Measurements from ENCODE around the gene CCNB3. TPM values are rescaled to one million over a fixed set of nuclear protein-coding genes. Genes with fewer than 3 reads are reported as not detected.

Gene CCNB3
- polyA plus RNA-seq, 1 of the 3 experiments (the other 2 are of a cell fraction): 1.8 TPM

DNA sequence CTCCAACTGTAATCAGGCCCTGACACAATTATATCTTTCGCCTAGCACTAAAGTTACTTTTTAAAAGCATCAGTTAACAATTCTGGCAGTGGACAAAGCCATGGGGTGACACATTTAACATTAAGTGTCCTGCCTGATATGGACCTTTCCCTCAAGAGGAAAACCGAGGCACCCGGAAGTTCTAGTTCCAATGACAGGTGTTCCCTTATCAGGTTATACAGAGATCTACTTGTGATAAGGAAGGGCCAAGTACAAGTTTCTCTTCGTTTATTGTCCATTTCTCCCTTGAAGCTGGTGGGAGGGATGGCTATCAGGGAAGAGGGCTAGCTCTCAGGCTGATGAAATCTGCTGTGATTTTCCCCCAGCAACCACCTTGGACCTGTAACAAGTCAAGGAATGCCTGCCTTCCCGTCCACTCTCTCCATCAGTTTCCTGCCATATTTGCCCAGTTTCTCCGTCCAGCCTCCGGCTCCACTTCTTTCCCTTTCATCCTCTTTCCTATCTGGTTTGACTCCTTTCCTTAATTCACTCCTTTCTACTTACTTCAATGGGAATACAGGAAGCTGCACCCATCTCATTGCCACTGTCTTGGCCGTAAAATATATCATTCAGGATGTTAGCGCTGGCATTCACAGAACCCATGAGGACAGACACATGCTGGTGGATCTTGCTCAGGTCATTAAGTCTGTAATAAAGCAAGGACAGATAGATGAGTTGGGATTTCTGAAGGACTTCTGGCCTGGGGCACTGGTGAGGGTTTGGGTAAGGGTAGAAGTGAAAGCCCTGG, 171.1 kb downstream of the CCNB3 start:
- H3K4me3 ChIP-seq (ENCODE audit: low read depth in 2 of 2, low read length in 1 of 2): no peak overlapping the region
- H3K36me3 ChIP-seq (replicated peaks in 1 of 2; ENCODE audit: control insufficient read depth in 1 of 2, insufficient read depth in 2 of 2, low read length in 1 of 2): no peaks in the 10 kb centered on the region
- H4K20me1 ChIP-seq (ENCODE audit: insufficient read depth): no peaks in the 10 kb centered on the region
- no peak overlapping the region for H2AFZ ChIP-seq (ENCODE audit: low read depth)
- POLR2A ChIA-PET: no interaction called here
- no peaks in the 10 kb centered on the region for H3K4me1 ChIP-seq (ENCODE audit: control insufficient read depth in 1 of 2, insufficient read depth in 2 of 2, low read depth in 1 of 2, low read length in 1 of 2)
- WGBS (ENCODE audit: low lambda C conversion rate): 10% methylated on average over 9 of the region's 9 CpGs
- CTCF ChIA-PET: no interaction called here
- H3K27ac ChIP-seq (ENCODE audit: low read depth in 2 of 2, low read length in 1 of 2): no peak overlapping the region
- H3K9ac ChIP-seq: no peak overlapping the region
- H3F3A ChIP-seq (replicated peaks; ENCODE audit: insufficient read depth): no peaks in the 10 kb centered on the region
- TF ChIP-seq TEAD4 (IDR thresholded peaks at IDR 0.05; ENCODE audit: borderline replicate concordance, insufficient read depth) (no peak), SMC3 (IDR thresholded peaks at IDR 0.05; ENCODE audit: low read depth, low read length) (no peak), JUND (IDR thresholded peaks at IDR 0.05) (no peak), FOXM1 (IDR thresholded peaks at IDR 0.05; ENCODE audit: low read depth) (no peak), GABPA (IDR thresholded peaks at IDR 0.05; ENCODE audit: low read depth) (no peak)
- H3K79me2 ChIP-seq (ENCODE audit: insufficient read depth): no peaks in the 10 kb centered on the region
- no peaks in the 10 kb centered on the region for H3K9me3 ChIP-seq
- no peaks in the 10 kb centered on the region for H3K9me2 ChIP-seq
- no peak overlapping the region for H3K4me2 ChIP-seq
- no peaks in the 10 kb centered on the region for H3K27me3 ChIP-seq (ENCODE audit: insufficient read depth)
- DNase-seq: no peak

DNA sequence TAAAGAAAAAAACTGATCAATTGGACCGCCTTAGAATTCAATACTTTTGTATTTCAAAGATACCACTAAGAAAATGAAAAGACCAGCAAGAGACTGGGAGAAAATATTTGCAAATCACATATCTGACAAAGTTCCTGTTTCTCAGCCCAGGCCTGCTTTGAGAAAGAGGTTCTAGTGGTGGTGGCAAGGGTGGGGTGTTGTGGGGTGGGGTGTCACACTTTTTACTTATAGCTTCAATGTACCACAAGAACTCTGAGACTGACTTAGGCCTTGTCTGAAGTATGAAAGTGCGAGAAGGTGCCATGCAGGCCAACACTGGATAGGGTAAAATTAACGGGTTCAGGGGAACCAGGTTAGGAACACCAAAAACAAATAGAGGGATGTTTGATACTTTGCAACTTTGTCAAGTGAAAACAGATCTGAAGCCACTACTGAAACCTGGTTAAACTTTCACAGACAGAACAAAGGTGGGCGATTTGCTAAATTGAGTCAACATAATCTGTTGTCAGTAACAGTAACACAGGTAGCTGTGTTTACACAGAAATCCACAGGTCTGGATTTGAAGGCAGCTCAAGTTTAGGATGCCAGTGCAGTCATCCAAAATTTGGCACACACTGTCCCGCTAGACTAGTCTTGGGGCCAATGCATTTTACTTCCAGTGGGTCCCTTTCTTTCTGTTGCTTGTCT, 177.3 kb downstream of the CCNB3 start:
- ChIA-PET CTCF (no interaction called here), POLR2A (no interaction called here)
- Histone ChIP-seq H3K27me3 (ENCODE audit: insufficient read depth) (no peaks in the 10 kb centered on the region; the same call in 1 of the 2 replicates), H3K79me2 (ENCODE audit: insufficient read depth) (no peaks in the 10 kb centered on the region), H3K4me3 (ENCODE audit: low read depth in 2 of 2, low read length in 1 of 2) (no peak overlapping the region), H3K4me1 (ENCODE audit: control insufficient read depth in 1 of 2, insufficient read depth in 2 of 2, low read depth in 1 of 2, low read length in 1 of 2) (no peaks in the 10 kb centered on the region), H3K9ac (no peak overlapping the region), H3F3A (replicated peaks; ENCODE audit: insufficient read depth) (no peaks in the 10 kb centered on the region), H3K36me3 (replicated peaks in 1 of 2; ENCODE audit: control insufficient read depth in 1 of 2, insufficient read depth in 2 of 2, low read length in 1 of 2) (no peaks in the 10 kb centered on the region), H3K4me2 (no peak overlapping the region), H3K27ac (ENCODE audit: low read depth in 2 of 2, low read length in 1 of 2) (no peak overlapping the region), H2AFZ (ENCODE audit: low read depth) (no peak overlapping the region), H4K20me1 (ENCODE audit: insufficient read depth) (no peaks in the 10 kb centered on the region), H3K9me2 (no peaks in the 10 kb centered on the region), H3K9me3 (no peaks in the 10 kb centered on the region)
- TF ChIP-seq GATA2 (CRISPR knock-in tag; IDR thresholded peaks at IDR 0.05) (no peak), RCOR1 (IDR thresholded peaks at IDR 0.05; ENCODE audit: low read length) (no peak), SMC3 (IDR thresholded peaks at IDR 0.05; ENCODE audit: low read depth, low read length) (no peak), CHD2 (IDR thresholded peaks at IDR 0.05; ENCODE audit: low read length, partially characterized antibody) (no peak), FOXM1 (IDR thresholded peaks at IDR 0.05; ENCODE audit: low read depth) (no peak), NRF1 (IDR thresholded peaks at IDR 0.05; ENCODE audit: low read depth, low read length) (no peak), EZH2phosphoT487 (IDR thresholded peaks at IDR 0.05; ENCODE audit: borderline replicate concordance, low read depth) (no peak)
- TF ChIP-seq, protein P1, sequence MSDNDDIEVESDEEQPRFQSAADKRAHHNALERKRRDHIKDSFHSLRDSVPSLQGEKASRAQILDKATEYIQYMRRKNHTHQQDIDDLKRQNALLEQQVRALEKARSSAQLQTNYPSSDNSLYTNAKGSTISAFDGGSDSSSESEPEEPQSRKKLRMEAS (IDR thresholded peaks at IDR 0.05; ENCODE audit: low read depth): no peak
- 14% methylated on average over 5 of the region's 5 CpGs for WGBS (ENCODE audit: low lambda C conversion rate)
- DNase-seq: no peak

All from SK-N-SH (cell line).